Activated naive CD4-positive, alpha-beta T cell treated with anti-CD3 and anti-CD28 coated beads, Interleukin-2, amount 50 U/mL, for 72 hours (primary cell): ENCODE results near the gene RBBP7. TPM values are rescaled to one million over a fixed set of nuclear protein-coding genes. Genes with fewer than 3 reads are reported as not detected.
"Not testable (repeated sequence)": the region's sequence is repeated elsewhere in the genome, so short reads cannot be mapped to it uniquely, and the experiment has no call there.

Experiments used
- ATAC-seq, 2 donors: fragments of 150-1000 bp; cut with Tn5 transposase; 2 replicates each; pipeline ENCODE4 v1.10.0; 2021; ENCODE audit warnings: mild to moderate bottlenecking in 2 of 2, moderate library complexity in 2 of 2
- DNase-seq, 2 donors: peaks; one replicate each; pipeline ENCODE4 v3.0.0; 2021 to 2022; ENCODE audit warnings: low spot score in 2 of 2
- H3K27ac Mint-ChIP-seq, 2 donors: one replicate each; pipeline ENCODE4 v1.8.0; 2022; ENCODE audit warnings: mild to moderate bottlenecking in 2 of 2, mixed read lengths in 2 of 2
- H3K36me3 Mint-ChIP-seq, 2 donors: one replicate each; pipeline ENCODE4 v1.8.0; 2022; ENCODE audit warnings: mixed read lengths in 2 of 2
- H3K9me3 Mint-ChIP-seq, 2 donors: one replicate each; pipeline ENCODE4 v1.8.0; 2022; ENCODE audit warnings: mixed read lengths in 2 of 2
- total RNA-seq, 2 donors: library from RNA; stranded (reverse); gene quantifications; one replicate each; pipeline ENCODE4 v1.2.3, GENCODE V29; 2022

The RBBP7 gene
- total RNA-seq, 2 donors from 2014 or later: 185 to 197 TPM

- Mint-ChIP-seq H3K27ac (peak overlapping the region; percentile 57 to 99), H3K9me3 (no peaks in the 10 kb centered on the region), H3K36me3 (peaks cover 9 to 15% of the 10 kb centered on the region in 2 donors)
- DNase-seq (peak in 1 of 2 donors; percentile 7), ATAC-seq (no peak)
These were observed 977 bp upstream of the RBBP7 start for GRCh38 chrX:16870862-16871815.

GRCh38 chrX:16869393-16870094 is 618 bp downstream of the RBBP7 start:
- DNase-seq (peak; percentile 44 to 63), ATAC-seq (peak; percentile 52 to 66)
- H3K27ac Mint-ChIP-seq: peak overlapping the region; percentile 99
- peaks cover 14 to 15% of the 10 kb centered on the region in 2 donors for H3K36me3 Mint-ChIP-seq
- H3K9me3 Mint-ChIP-seq: no peaks in the 10 kb centered on the region

- DNase-seq: no peak
- Mint-ChIP-seq H3K36me3 (peaks cover 14 to 15% of the 10 kb centered on the region in 2 donors), H3K9me3 (no peaks in the 10 kb centered on the region), H3K27ac (peak overlapping the region; percentile 97 to 99)
- peak; percentile 38 to 74 for ATAC-seq
These were observed 1.2 kb downstream of the RBBP7 start for GRCh38 chrX:16868920-16869319.

GRCh38 chrX:16867947-16868346 is 2.2 kb downstream of the RBBP7 start:
- Mint-ChIP-seq H3K9me3 (no peaks in the 10 kb centered on the region), H3K27ac (no peak overlapping the region), H3K36me3 (peaks cover 15 to 19% of the 10 kb centered on the region in 2 donors)
- ATAC-seq (no peak), DNase-seq (no peak)

- DNase-seq: no peak
These were observed 7.3 kb downstream of the RBBP7 start for GRCh38 chrX:16862829-16863228.

GRCh38 chrX:16856744-16857143 is 13.4 kb downstream of the RBBP7 start:
- no peak for ATAC-seq
- DNase-seq: no peak
- Mint-ChIP-seq H3K27ac (no peak overlapping the region), H3K9me3 (no peaks in the 10 kb centered on the region), H3K36me3 (peaks cover 4 to 14% of the 10 kb centered on the region in 2 donors)

More at GRCh38 chrX:16862829-16863228, 7.3 kb downstream of the RBBP7 start:
- Mint-ChIP-seq H3K9me3 (no peaks in the 10 kb centered on the region), H3K36me3 (peaks cover 0 to 11% of the 10 kb centered on the region in 2 donors), H3K27ac (no peak overlapping the region)
- peak in 1 of 2 donors; percentile 50 for ATAC-seq

GRCh38 chrX:16856076-16856404 is 14.1 kb downstream of the RBBP7 start:
- peaks cover 4 to 14% of the 10 kb centered on the region in 2 donors for H3K36me3 Mint-ChIP-seq
- peak; percentile 76 to 85 for ATAC-seq
- not testable (repeated sequence) for H3K27ac Mint-ChIP-seq, H3K9me3 Mint-ChIP-seq
- peak; percentile 10 to 60 for DNase-seq

- H3K9me3 Mint-ChIP-seq: no peaks in the 10 kb centered on the region
- peak overlapping the region in 1 of 2 donors; percentile 81 for H3K27ac Mint-ChIP-seq
- no peak for DNase-seq
- peak; percentile 29 to 51 for ATAC-seq
- peaks cover 4 to 14% of the 10 kb centered on the region in 2 donors for H3K36me3 Mint-ChIP-seq
These were observed 14.6 kb downstream of the RBBP7 start for GRCh38 chrX:16855363-16856075.

- H3K9me3 Mint-ChIP-seq: no peaks in the 10 kb centered on the region
- H3K27ac Mint-ChIP-seq: peak overlapping the region; percentile 55 to 79
- DNase-seq (no peak), ATAC-seq (peak in 1 of 2 donors; percentile 18)
- peaks cover 4 to 15% of the 10 kb centered on the region in 2 donors for H3K36me3 Mint-ChIP-seq
These were observed 16.6 kb downstream of the RBBP7 start for GRCh38 chrX:16853537-16853936.

GRCh38 chrX:16852617-16853179 is 17.5 kb downstream of the RBBP7 start:
- Mint-ChIP-seq H3K36me3 (peaks cover 4 to 20% of the 10 kb centered on the region in 2 donors), H3K9me3 (no peaks in the 10 kb centered on the region), H3K27ac (no peak overlapping the region)
- ATAC-seq (peak; percentile 68 to 69), DNase-seq (no peak)

- Mint-ChIP-seq H3K27ac (no peak overlapping the region), H3K9me3 (no peaks in the 10 kb centered on the region), H3K36me3 (peaks cover 4 to 16% of the 10 kb centered on the region in 2 donors)
- no peak for ATAC-seq
- no peak for DNase-seq
These were observed 18.3 kb downstream of the RBBP7 start for GRCh38 chrX:16851827-16852226.

- DNase-seq: no peak
- ATAC-seq: peak in 1 of 2 donors; percentile 25
- Mint-ChIP-seq H3K27ac (peak overlapping the region in 1 of 2 donors; percentile 9), H3K9me3 (no peaks in the 10 kb centered on the region), H3K36me3 (peaks cover 4 to 16% of the 10 kb centered on the region in 2 donors)
These were observed 18.7 kb downstream of the RBBP7 start for GRCh38 chrX:16851421-16851820.

- peak overlapping the region in 1 of 2 donors; percentile 72 for H3K27ac Mint-ChIP-seq
These were observed 21.6 kb downstream of the RBBP7 start for GRCh38 chrX:16848541-16848940.

GRCh38 chrX:16845686-16846085 is 24.5 kb downstream of the RBBP7 start:
- no peaks in the 10 kb centered on the region for H3K9me3 Mint-ChIP-seq
- no peak for ATAC-seq
- DNase-seq: no peak
- peaks cover 0 to 8% of the 10 kb centered on the region in 2 donors for H3K36me3 Mint-ChIP-seq
- H3K27ac Mint-ChIP-seq: no peak overlapping the region

More at GRCh38 chrX:16848541-16848940, 21.6 kb downstream of the RBBP7 start:
- no peak for DNase-seq
- ATAC-seq: no peak
- H3K36me3 Mint-ChIP-seq: peaks cover 4 to 13% of the 10 kb centered on the region in 2 donors
- no peaks in the 10 kb centered on the region for H3K9me3 Mint-ChIP-seq

- Mint-ChIP-seq H3K36me3 (peaks cover 0 to 6% of the 10 kb centered on the region in 2 donors), H3K27ac (no peak overlapping the region), H3K9me3 (no peaks in the 10 kb centered on the region)
- ATAC-seq (no peak), DNase-seq (no peak)
These were observed 26.8 kb downstream of the RBBP7 start for GRCh38 chrX:16843208-16843909.

- Mint-ChIP-seq H3K36me3 (no peaks in the 10 kb centered on the region), H3K27ac (no peak overlapping the region), H3K9me3 (no peaks in the 10 kb centered on the region)
- ATAC-seq (no peak), DNase-seq (no peak)
These were observed 27.5 kb downstream of the RBBP7 start for GRCh38 chrX:16842684-16843083.
